ENCODE measurements around the gene SKAP2. TPM values are rescaled to one million over a fixed set of nuclear protein-coding genes. Genes with fewer than 3 reads are reported as not detected.

The SKAP2 gene
- polyA plus RNA-seq, 1 of the 3 experiments (the other 2 are of a cell fraction): 0.69 TPM

DNA sequence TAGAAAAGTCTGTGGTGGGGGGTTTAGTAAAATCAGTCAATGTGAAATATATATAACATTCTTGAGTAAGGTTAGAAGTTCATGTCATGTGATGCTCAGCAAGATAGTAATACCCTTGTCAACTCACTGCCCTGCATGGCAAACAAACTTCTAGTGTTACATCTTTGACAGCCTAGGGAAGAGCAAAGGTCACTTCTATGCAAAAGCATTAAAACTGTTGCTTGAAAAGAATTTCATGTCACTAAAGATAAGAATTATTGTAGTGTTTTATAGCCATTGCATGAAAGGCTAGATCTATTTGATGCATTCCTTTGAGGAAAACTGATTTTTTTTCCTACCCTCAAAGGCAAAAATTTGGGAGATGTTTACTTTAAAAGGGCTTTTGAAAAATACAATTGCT lies 176.0 kb downstream of the SKAP2 start:
- no peaks in the 10 kb centered on the region for H3K79me2 ChIP-seq (ENCODE audit: insufficient read depth)
- no peaks in the 10 kb centered on the region for H3F3A ChIP-seq (replicated peaks; ENCODE audit: insufficient read depth)
- no peaks in the 10 kb centered on the region for H4K20me1 ChIP-seq (ENCODE audit: insufficient read depth)
- H2AFZ ChIP-seq (ENCODE audit: low read depth): no peak overlapping the region
- H3K4me3 ChIP-seq (ENCODE audit: low read depth in 2 of 2, low read length in 1 of 2): no peak overlapping the region
- no peaks in the 10 kb centered on the region for H3K9me3 ChIP-seq
- no peak for DNase-seq
- H3K36me3 ChIP-seq (replicated peaks in 1 of 2; ENCODE audit: control insufficient read depth in 1 of 2, insufficient read depth in 2 of 2, low read length in 1 of 2): no peaks in the 10 kb centered on the region
- no peak overlapping the region for H3K9ac ChIP-seq
- no peak overlapping the region for H3K4me2 ChIP-seq
- ChIA-PET POLR2A (no interaction called here), CTCF (interaction anchor here (0.9 to 8.1 kb wide), 5 partner anchors 7 to 508 kb away, joined by 3 to 77 read pairs (median 4); no protein-coding TSS in a partner anchor)
- no peak overlapping the region for H3K27ac ChIP-seq (ENCODE audit: low read depth in 2 of 2, low read length in 1 of 2)
- H3K27me3 ChIP-seq (ENCODE audit: insufficient read depth): peaks cover 4% of the 10 kb centered on the region
- peaks cover 0 to 5% of the 10 kb centered on the region in 2 experiments; a peak in 2 of 4 replicates for H3K4me1 ChIP-seq (ENCODE audit: control insufficient read depth in 1 of 2, insufficient read depth in 2 of 2, low read depth in 1 of 2, low read length in 1 of 2)
- TF ChIP-seq SIN3A (IDR thresholded peaks at IDR 0.05; ENCODE audit: borderline replicate concordance, low read depth, low read length): no peak
- TF ChIP-seq NFIC (IDR thresholded peaks at IDR 0.05; ENCODE audit: borderline replicate concordance): no peak
- TF ChIP-seq FOXJ3 (CRISPR knock-in tag; IDR thresholded peaks at IDR 0.05): no peak
- TF ChIP-seq ELF1 (IDR thresholded peaks at IDR 0.05): no peak
- no peak for TF ChIP-seq RXRA (IDR thresholded peaks at IDR 0.05; ENCODE audit: borderline replicate concordance, low read depth)
- TF ChIP-seq NRF1 (IDR thresholded peaks at IDR 0.05; ENCODE audit: low read depth, low read length): no peak
- TF ChIP-seq RAD21 (IDR thresholded peaks at IDR 0.05; ENCODE audit: low read length): no peak
- TF ChIP-seq RCOR1 (IDR thresholded peaks at IDR 0.05; ENCODE audit: low read length): no peak
- TF ChIP-seq JUND (IDR thresholded peaks at IDR 0.05): no peak
- no peak for TF ChIP-seq CHD2 (IDR thresholded peaks at IDR 0.05; ENCODE audit: low read length, partially characterized antibody)
- H3K9me2 ChIP-seq: no peaks in the 10 kb centered on the region

DNA sequence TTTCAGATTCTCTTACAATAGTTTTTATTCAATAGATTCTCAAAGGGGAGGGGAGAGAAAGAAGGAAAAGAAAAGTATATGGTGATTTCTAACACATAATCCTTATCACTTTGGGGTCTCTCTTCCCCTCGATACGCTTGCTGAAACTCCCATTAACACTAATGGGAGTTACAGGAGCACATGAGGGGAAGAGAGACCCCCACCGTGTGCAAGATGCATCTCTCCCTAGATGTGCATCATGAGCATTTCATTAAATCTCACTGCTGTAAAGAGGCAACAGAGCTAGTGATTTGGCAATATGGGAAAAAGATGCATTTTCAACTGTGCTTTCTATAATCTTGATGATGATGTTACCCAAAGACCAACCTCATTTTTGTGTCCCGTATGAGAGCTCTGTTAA lies 177.4 kb downstream of the SKAP2 start:
- TF ChIP-seq, protein P1, sequence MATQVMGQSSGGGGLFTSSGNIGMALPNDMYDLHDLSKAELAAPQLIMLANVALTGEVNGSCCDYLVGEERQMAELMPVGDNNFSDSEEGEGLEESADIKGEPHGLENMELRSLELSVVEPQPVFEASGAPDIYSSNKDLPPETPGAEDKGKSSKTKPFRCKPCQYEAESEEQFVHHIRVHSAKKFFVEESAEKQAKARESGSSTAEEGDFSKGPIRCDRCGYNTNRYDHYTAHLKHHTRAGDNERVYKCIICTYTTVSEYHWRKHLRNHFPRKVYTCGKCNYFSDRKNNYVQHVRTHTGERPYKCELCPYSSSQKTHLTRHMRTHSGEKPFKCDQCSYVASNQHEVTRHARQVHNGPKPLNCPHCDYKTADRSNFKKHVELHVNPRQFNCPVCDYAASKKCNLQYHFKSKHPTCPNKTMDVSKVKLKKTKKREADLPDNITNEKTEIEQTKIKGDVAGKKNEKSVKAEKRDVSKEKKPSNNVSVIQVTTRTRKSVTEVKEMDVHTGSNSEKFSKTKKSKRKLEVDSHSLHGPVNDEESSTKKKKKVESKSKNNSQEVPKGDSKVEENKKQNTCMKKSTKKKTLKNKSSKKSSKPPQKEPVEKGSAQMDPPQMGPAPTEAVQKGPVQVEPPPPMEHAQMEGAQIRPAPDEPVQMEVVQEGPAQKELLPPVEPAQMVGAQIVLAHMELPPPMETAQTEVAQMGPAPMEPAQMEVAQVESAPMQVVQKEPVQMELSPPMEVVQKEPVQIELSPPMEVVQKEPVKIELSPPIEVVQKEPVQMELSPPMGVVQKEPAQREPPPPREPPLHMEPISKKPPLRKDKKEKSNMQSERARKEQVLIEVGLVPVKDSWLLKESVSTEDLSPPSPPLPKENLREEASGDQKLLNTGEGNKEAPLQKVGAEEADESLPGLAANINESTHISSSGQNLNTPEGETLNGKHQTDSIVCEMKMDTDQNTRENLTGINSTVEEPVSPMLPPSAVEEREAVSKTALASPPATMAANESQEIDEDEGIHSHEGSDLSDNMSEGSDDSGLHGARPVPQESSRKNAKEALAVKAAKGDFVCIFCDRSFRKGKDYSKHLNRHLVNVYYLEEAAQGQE (IDR thresholded peaks at IDR 0.05; ENCODE audit: low read depth, low read length): no peak
- TF ChIP-seq MEF2A (IDR thresholded peaks at IDR 0.05; ENCODE audit: borderline replicate concordance, low read depth) (no peak), RFX5 (IDR thresholded peaks at IDR 0.05; ENCODE audit: low read length) (no peak), TAF1 (IDR thresholded peaks at IDR 0.05; ENCODE audit: borderline replicate concordance, low read depth, low read length) (no peak), JUND (IDR thresholded peaks at IDR 0.05) (no peak), SMC3 (IDR thresholded peaks at IDR 0.05; ENCODE audit: low read depth, low read length) (no peak)
- WGBS (ENCODE audit: low lambda C conversion rate): 58% methylated on average over 4 of the region's 4 CpGs

More for the DNA sequence above, 177.4 kb downstream of the SKAP2 start:
- Histone ChIP-seq H2AFZ (ENCODE audit: low read depth) (no peak overlapping the region), H3K9ac (no peak overlapping the region), H3K36me3 (replicated peaks in 1 of 2; ENCODE audit: control insufficient read depth in 1 of 2, insufficient read depth in 2 of 2, low read length in 1 of 2) (no peaks in the 10 kb centered on the region), H4K20me1 (ENCODE audit: insufficient read depth) (no peaks in the 10 kb centered on the region), H3K9me3 (no peaks in the 10 kb centered on the region), H3K27me3 (ENCODE audit: insufficient read depth) (peaks cover 9% of the 10 kb centered on the region), H3K4me3 (ENCODE audit: low read depth in 2 of 2, low read length in 1 of 2) (no peak overlapping the region), H3K4me2 (no peak overlapping the region), H3K79me2 (ENCODE audit: insufficient read depth) (no peaks in the 10 kb centered on the region), H3K4me1 (ENCODE audit: control insufficient read depth in 1 of 2, insufficient read depth in 2 of 2, low read depth in 1 of 2, low read length in 1 of 2) (peaks cover 0 to 5% of the 10 kb centered on the region in 2 experiments; a peak in 2 of 4 replicates), H3F3A (replicated peaks; ENCODE audit: insufficient read depth) (no peaks in the 10 kb centered on the region), H3K9me2 (no peaks in the 10 kb centered on the region), H3K27ac (ENCODE audit: low read depth in 2 of 2, low read length in 1 of 2) (no peak overlapping the region)
- POLR2A ChIA-PET: no interaction called here
- CTCF ChIA-PET: interaction anchor here (0.6 to 1.9 kb wide), 24 partner anchors 8 to 794 kb away, joined by 3 to 19 read pairs (median 4); partner anchors contain the start of gene HOXA3
- no peak for DNase-seq
